HEK293 (cell line): ENCODE measurements around the gene PDE4B.
A peak's percentile ranks its signal among the peaks of the same experiment; 100 is the strongest.

Experiments
- CTCF ChIA-PET: fragments of 350-600 bp; formaldehyde crosslinking; extraction: SDS; loops from one replicate; lab custom pipeline; 2021; ENCODE audit warnings: antibody characterized with exemption; lab: Yijun Ruan, JAX
- POLR2A ChIA-PET: fragments of 300-600 bp; formaldehyde crosslinking; extraction: SDS; loops from one replicate; lab custom pipeline; 2020; ENCODE audit warnings: antibody characterized with exemption, inconsistent platforms; lab: Yijun Ruan, JAX
- H3K27ac ChIP-seq: fragments of 200-500 bp; sonication (Bioruptor generic); 2 replicates; pipeline ENCODE4 v1.5.1; 2014; ENCODE audit warnings: low read depth, low read length, control low read depth, inconsistent platforms; ENCODE audit errors: extremely low read depth
- H3K36me3 ChIP-seq, 2 experiments: fragments of 200-500 bp in 1 of 2; sonication (Bioruptor generic) in 1 of 2; 1 replicate in 1 of 2; 2 replicates in 1 of 2; pipeline ENCODE4 v1.5.1; 2014 to 2017; ENCODE audit warnings: inconsistent platforms in 2 of 2, low read length in 2 of 2; ENCODE audit not compliant: control insufficient read depth in 2 of 2, insufficient read depth in 1 of 2
- H3K4me1 ChIP-seq: fragments of 200-500 bp; sonication (Bioruptor generic); 2 replicates; pipeline ENCODE4 v1.5.1; 2014; ENCODE audit warnings: mild to moderate bottlenecking, low read length, inconsistent platforms; ENCODE audit not compliant: control insufficient read depth, insufficient read depth
- H3K4me3 ChIP-seq: 2 replicates; pipeline ENCODE4 v1.5.1; 2011; ENCODE audit warnings: low read depth, mild to moderate bottlenecking, control low read depth, low read length, moderate library complexity
- H3K9me3 ChIP-seq: fragments of 200-500 bp; sonication (Bioruptor generic); 2 replicates; pipeline ENCODE4 v1.5.1; 2014; ENCODE audit warnings: low read depth, low read length, inconsistent platforms; ENCODE audit not compliant: control insufficient read depth, insufficient read depth
- GLIS1 ChIP-seq: fragments of 450-650 bp; formaldehyde crosslinking; IDR thresholded peaks from 2 replicates; pipeline ENCODE4 v1.5.1; 2016; ENCODE audit warnings: missing biosample characterization, missing genetic modification characterization
- HOXD13 ChIP-seq: sonication (generic); formaldehyde crosslinking; IDR thresholded peaks from 2 replicates; pipeline ENCODE4 v1.8.0; 2022; ENCODE audit warnings: missing genetic modification reagents, borderline replicate concordance
- ZBTB8A ChIP-seq: fragments of 450-650 bp; formaldehyde crosslinking; IDR thresholded peaks from 2 replicates; pipeline ENCODE4 v1.5.1; 2016; ENCODE audit warnings: missing biosample characterization, missing genetic modification characterization
- ZNF155 ChIP-seq: fragments of 450-650 bp; formaldehyde crosslinking; IDR thresholded peaks from 2 replicates; pipeline ENCODE4 v1.5.1; 2016; ENCODE audit warnings: missing biosample characterization, missing genetic modification characterization
- ZNF184 ChIP-seq: fragments of 450-650 bp; IDR thresholded peaks from 2 replicates; pipeline ENCODE4 v1.5.1; 2018; ENCODE audit warnings: missing biosample characterization, mild to moderate bottlenecking, missing genetic modification characterization
- ZNF223 ChIP-seq: fragments of 450-650 bp; formaldehyde crosslinking; IDR thresholded peaks from 2 replicates; pipeline ENCODE4 v1.5.1; 2016; ENCODE audit warnings: missing biosample characterization, missing genetic modification characterization
- ZNF335 ChIP-seq: fragments of 450-650 bp; formaldehyde crosslinking; conservative IDR thresholded peaks from 2 replicates; pipeline ENCODE4 v1.5.1; 2016; ENCODE audit warnings: missing biosample characterization, missing genetic modification characterization
- ZNF341 ChIP-seq: fragments of 450-650 bp; formaldehyde crosslinking; IDR thresholded peaks from 2 replicates; pipeline ENCODE4; 2016; ENCODE audit warnings: low read depth, missing biosample characterization, missing genetic modification characterization
- ZNF561 ChIP-seq: fragments of 450-650 bp; IDR thresholded peaks from 2 replicates; pipeline ENCODE4 v1.5.1; 2018; ENCODE audit warnings: missing biosample characterization, missing genetic modification characterization, borderline replicate concordance
- ZNF660 ChIP-seq: fragments of 450-650 bp; IDR thresholded peaks from 2 replicates; pipeline ENCODE4 v1.5.1; 2018; ENCODE audit warnings: missing biosample characterization, mild to moderate bottlenecking, missing genetic modification characterization
- ZNF777 ChIP-seq: fragments of 450-650 bp; formaldehyde crosslinking; IDR thresholded peaks from 2 replicates; pipeline ENCODE4 v1.5.1; 2017; ENCODE audit warnings: missing biosample characterization, missing genetic modification characterization, borderline replicate concordance
- ZSCAN30 ChIP-seq: fragments of 450-650 bp; IDR thresholded peaks from 2 replicates; pipeline ENCODE4 v1.5.1; 2018; ENCODE audit warnings: missing biosample characterization, mild to moderate bottlenecking, missing genetic modification characterization, moderate library complexity
- TF ChIP-seq, protein P1 (sequence below): fragments of 450-650 bp; formaldehyde crosslinking; IDR thresholded peaks from 2 replicates; pipeline ENCODE4 v1.5.1; 2016; ENCODE audit warnings: missing biosample characterization, missing genetic modification characterization
- TF ChIP-seq, protein P2 (sequence below): fragments of 450-650 bp; formaldehyde crosslinking; IDR thresholded peaks from 2 replicates; pipeline ENCODE4 v1.5.1; 2017; ENCODE audit warnings: missing biosample characterization, missing genetic modification characterization
- TF ChIP-seq, protein P3 (sequence below): fragments of 450-650 bp; formaldehyde crosslinking; IDR thresholded peaks from 2 replicates; pipeline ENCODE4 v1.5.1; 2016; ENCODE audit warnings: missing biosample characterization, missing genetic modification characterization
- TF ChIP-seq, protein P4 (sequence below): fragments of 450-650 bp; formaldehyde crosslinking; IDR thresholded peaks from 2 replicates; pipeline ENCODE4 v1.5.1; 2016; ENCODE audit warnings: missing biosample characterization, missing genetic modification characterization
- TF ChIP-seq, protein P5 (sequence below): fragments of 450-650 bp; formaldehyde crosslinking; optimal IDR thresholded peaks from 2 replicates; pipeline ENCODE3; 2016; ENCODE audit warnings: missing biosample characterization, mild to moderate bottlenecking, missing genetic modification characterization
- TF ChIP-seq, protein P6 (sequence below): fragments of 450-650 bp; formaldehyde crosslinking; IDR thresholded peaks from 2 replicates; pipeline ENCODE4 v1.5.1; 2017; ENCODE audit warnings: missing biosample characterization, missing genetic modification characterization
- TF ChIP-seq, protein P7 (sequence below): fragments of 450-650 bp; IDR thresholded peaks from 2 replicates; pipeline ENCODE4 v1.5.1; 2018; ENCODE audit warnings: missing biosample characterization, mild to moderate bottlenecking, missing genetic modification characterization

Gene PDE4B

DNA sequence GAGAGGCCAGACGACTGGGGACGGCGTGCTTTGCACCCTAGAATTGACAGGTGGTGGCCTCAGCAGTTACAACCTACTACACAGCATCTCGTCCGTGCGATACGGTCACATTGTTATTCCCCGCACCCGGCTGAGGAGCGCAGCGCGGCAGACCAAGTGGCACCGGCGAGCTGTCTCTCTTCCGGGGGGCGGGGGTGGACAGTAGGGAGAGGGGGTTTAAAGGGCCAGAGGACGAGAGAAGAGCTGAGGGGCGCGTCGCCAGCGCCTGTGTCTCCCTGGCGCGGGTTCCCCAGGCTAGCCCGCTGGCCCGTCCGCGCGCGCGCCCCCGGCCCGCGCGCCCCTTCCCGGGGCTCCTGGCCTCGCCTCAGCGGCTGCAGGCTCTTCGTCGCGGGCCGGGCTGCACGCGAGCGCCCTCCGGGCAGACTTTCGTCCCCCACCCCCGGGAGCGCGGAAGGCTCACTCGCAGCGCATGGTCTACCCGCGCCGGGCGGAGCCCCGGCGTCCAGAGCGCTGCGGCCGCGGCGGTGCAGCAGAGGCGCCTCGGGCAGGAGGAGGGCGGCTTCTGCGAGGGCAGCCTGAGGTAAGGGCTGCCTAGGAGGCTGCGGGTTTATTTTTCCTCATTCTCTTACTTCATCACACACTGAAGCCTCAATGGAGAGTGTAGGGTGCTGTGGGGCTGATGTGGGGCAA is at the start of gene PDE4B:
Gene PDE4B (plus strand): TSS at position 227 of the 690 bp plus-strand sequence.
- no peaks in the 10 kb centered on the region for H3K9me3 ChIP-seq
- no peaks in the 10 kb centered on the region for H3K36me3 ChIP-seq
- peak within 1 kb of the TSS; percentile 25 for H3K4me3 ChIP-seq
- ChIA-PET CTCF (no interaction called here), POLR2A (no interaction called here)
- TF ChIP-seq, protein P1, sequence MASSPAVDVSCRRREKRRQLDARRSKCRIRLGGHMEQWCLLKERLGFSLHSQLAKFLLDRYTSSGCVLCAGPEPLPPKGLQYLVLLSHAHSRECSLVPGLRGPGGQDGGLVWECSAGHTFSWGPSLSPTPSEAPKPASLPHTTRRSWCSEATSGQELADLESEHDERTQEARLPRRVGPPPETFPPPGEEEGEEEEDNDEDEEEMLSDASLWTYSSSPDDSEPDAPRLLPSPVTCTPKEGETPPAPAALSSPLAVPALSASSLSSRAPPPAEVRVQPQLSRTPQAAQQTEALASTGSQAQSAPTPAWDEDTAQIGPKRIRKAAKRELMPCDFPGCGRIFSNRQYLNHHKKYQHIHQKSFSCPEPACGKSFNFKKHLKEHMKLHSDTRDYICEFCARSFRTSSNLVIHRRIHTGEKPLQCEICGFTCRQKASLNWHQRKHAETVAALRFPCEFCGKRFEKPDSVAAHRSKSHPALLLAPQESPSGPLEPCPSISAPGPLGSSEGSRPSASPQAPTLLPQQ: no peak
- TF ChIP-seq, protein P2, sequence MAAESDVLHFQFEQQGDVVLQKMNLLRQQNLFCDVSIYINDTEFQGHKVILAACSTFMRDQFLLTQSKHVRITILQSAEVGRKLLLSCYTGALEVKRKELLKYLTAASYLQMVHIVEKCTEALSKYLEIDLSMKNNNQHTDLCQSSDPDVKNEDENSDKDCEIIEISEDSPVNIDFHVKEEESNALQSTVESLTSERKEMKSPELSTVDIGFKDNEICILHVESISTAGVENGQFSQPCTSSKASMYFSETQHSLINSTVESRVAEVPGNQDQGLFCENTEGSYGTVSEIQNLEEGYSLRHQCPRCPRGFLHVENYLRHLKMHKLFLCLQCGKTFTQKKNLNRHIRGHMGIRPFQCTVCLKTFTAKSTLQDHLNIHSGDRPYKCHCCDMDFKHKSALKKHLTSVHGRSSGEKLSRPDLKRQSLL (tag by site-specific recombination): peak; percentile 13; the same call in 1 of the 2 replicates
- 0 out of 2 replicates have a peak, but pooled peaks have one; percentile 9 for TF ChIP-seq ZNF223 (tag by site-specific recombination)
- TF ChIP-seq ZNF660: peak; percentile 84; the same call in 1 of the 2 replicates
- no peak for TF ChIP-seq ZNF155 (tag by site-specific recombination)
- TF ChIP-seq, protein P3, sequence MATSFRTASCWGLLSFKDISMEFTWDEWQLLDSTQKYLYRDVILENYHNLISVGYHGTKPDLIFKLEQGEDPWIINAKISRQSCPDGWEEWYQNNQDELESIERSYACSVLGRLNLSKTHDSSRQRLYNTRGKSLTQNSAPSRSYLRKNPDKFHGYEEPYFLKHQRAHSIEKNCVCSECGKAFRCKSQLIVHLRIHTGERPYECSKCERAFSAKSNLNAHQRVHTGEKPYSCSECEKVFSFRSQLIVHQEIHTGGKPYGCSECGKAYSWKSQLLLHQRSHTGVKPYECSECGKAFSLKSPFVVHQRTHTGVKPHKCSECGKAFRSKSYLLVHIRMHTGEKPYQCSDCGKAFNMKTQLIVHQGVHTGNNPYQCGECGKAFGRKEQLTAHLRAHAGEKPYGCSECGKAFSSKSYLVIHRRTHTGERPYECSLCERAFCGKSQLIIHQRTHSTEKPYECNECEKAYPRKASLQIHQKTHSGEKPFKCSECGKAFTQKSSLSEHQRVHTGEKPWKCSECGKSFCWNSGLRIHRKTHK (tag by site-specific recombination): no peak
- peak; percentile 18; the same call in 1 of the 2 replicates for TF ChIP-seq ZNF341
- no peak for TF ChIP-seq HOXD13
- TF ChIP-seq, protein P4, sequence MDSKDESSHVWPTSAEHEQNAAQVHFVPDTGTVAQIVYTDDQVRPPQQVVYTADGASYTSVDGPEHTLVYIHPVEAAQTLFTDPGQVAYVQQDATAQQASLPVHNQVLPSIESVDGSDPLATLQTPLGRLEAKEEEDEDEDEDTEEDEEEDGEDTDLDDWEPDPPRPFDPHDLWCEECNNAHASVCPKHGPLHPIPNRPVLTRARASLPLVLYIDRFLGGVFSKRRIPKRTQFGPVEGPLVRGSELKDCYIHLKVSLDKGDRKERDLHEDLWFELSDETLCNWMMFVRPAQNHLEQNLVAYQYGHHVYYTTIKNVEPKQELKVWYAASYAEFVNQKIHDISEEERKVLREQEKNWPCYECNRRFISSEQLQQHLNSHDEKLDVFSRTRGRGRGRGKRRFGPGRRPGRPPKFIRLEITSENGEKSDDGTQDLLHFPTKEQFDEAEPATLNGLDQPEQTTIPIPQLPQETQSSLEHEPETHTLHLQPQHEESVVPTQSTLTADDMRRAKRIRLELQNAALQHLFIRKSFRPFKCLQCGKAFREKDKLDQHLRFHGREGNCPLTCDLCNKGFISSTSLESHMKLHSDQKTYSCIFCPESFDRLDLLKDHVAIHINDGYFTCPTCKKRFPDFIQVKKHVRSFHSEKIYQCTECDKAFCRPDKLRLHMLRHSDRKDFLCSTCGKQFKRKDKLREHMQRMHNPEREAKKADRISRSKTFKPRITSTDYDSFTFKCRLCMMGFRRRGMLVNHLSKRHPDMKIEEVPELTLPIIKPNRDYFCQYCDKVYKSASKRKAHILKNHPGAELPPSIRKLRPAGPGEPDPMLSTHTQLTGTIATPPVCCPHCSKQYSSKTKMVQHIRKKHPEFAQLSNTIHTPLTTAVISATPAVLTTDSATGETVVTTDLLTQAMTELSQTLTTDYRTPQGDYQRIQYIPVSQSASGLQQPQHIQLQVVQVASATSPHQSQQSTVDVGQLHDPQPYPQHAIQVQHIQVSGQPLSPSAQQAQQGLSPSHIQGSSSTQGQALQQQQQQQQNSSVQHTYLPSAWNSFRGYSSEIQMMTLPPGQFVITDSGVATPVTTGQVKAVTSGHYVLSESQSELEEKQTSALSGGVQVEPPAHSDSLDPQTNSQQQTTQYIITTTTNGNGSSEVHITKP (tag by site-specific recombination): peak; percentile 57; the same call in 1 of the 2 replicates
- TF ChIP-seq ZNF777 (tag by site-specific recombination): peak; percentile 45; the same call in 1 of the 2 replicates
- TF ChIP-seq, protein P5, sequence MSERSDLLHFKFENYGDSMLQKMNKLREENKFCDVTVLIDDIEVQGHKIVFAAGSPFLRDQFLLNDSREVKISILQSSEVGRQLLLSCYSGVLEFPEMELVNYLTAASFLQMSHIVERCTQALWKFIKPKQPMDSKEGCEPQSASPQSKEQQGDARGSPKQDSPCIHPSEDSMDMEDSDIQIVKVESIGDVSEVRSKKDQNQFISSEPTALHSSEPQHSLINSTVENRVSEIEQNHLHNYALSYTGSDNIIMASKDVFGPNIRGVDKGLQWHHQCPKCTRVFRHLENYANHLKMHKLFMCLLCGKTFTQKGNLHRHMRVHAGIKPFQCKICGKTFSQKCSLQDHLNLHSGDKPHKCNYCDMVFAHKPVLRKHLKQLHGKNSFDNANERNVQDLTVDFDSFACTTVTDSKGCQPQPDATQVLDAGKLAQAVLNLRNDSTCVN (tag by site-specific recombination): peak; percentile 71
- TF ChIP-seq, protein P6, sequence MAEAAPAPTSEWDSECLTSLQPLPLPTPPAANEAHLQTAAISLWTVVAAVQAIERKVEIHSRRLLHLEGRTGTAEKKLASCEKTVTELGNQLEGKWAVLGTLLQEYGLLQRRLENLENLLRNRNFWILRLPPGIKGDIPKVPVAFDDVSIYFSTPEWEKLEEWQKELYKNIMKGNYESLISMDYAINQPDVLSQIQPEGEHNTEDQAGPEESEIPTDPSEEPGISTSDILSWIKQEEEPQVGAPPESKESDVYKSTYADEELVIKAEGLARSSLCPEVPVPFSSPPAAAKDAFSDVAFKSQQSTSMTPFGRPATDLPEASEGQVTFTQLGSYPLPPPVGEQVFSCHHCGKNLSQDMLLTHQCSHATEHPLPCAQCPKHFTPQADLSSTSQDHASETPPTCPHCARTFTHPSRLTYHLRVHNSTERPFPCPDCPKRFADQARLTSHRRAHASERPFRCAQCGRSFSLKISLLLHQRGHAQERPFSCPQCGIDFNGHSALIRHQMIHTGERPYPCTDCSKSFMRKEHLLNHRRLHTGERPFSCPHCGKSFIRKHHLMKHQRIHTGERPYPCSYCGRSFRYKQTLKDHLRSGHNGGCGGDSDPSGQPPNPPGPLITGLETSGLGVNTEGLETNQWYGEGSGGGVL: peak; percentile 8; the same call in 1 of the 2 replicates
- peak; percentile 75 for TF ChIP-seq ZBTB8A (tag by site-specific recombination)
- no peak for TF ChIP-seq ZNF184 (tag by site-specific recombination)
- TF ChIP-seq, protein P7, sequence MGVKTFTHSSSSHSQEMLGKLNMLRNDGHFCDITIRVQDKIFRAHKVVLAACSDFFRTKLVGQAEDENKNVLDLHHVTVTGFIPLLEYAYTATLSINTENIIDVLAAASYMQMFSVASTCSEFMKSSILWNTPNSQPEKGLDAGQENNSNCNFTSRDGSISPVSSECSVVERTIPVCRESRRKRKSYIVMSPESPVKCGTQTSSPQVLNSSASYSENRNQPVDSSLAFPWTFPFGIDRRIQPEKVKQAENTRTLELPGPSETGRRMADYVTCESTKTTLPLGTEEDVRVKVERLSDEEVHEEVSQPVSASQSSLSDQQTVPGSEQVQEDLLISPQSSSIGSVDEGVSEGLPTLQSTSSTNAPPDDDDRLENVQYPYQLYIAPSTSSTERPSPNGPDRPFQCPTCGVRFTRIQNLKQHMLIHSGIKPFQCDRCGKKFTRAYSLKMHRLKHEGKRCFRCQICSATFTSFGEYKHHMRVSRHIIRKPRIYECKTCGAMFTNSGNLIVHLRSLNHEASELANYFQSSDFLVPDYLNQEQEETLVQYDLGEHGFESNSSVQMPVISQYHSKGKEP (tag by site-specific recombination): 0 out of 2 replicates have a peak, but pooled peaks have one; percentile 32
- TF ChIP-seq ZNF335 (tag by site-specific recombination): peak; percentile 84
- peak; percentile 81; the same call in 1 of the 2 replicates for TF ChIP-seq ZNF561 (tag by site-specific recombination)
- 0 out of 2 replicates have a peak, but pooled peaks have one; percentile 1 for TF ChIP-seq GLIS1 (tag by site-specific recombination)
- TF ChIP-seq ZSCAN30 (tag by site-specific recombination): 0 out of 2 replicates have a peak, but pooled peaks have one; percentile 65
- TF ChIP-seq, all 188 proteins: peak for 14
- Histone ChIP-seq H3K27ac (no peak within 1 kb of the TSS; the same call in 1 of the 2 replicates), H3K4me1 (no peaks in the 10 kb centered on the region)
